Measurements from ENCODE around the gene ITGAV.

The ITGAV gene

DNA sequence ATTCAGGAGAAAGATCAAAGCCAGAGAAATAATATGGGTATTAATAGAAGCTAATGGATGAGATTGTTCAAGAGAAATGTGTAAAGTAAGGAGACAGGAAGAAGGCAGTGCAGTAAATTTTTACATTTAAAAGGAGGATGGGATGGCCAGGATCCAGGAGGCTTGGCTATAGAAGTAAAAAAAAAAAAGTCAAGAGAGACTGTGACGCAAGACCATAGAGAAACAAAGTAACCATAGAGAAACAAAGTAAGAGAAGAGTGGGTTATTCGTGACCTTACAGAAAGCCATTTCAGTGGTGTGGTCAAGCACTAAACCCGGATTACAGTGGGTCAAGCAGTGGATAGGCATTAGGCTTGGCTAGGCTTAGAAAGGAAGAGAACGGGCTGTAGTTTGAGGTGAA, 93.5 kb downstream of the ITGAV start:
- TF ChIP-seq, protein P1, sequence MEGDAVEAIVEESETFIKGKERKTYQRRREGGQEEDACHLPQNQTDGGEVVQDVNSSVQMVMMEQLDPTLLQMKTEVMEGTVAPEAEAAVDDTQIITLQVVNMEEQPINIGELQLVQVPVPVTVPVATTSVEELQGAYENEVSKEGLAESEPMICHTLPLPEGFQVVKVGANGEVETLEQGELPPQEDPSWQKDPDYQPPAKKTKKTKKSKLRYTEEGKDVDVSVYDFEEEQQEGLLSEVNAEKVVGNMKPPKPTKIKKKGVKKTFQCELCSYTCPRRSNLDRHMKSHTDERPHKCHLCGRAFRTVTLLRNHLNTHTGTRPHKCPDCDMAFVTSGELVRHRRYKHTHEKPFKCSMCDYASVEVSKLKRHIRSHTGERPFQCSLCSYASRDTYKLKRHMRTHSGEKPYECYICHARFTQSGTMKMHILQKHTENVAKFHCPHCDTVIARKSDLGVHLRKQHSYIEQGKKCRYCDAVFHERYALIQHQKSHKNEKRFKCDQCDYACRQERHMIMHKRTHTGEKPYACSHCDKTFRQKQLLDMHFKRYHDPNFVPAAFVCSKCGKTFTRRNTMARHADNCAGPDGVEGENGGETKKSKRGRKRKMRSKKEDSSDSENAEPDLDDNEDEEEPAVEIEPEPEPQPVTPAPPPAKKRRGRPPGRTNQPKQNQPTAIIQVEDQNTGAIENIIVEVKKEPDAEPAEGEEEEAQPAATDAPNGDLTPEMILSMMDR (IDR thresholded peaks at IDR 0.05; ENCODE audit: insufficient read depth, low read length, missing control alignments), result no peak
- CTCF ChIA-PET, result no interaction called here

DNA sequence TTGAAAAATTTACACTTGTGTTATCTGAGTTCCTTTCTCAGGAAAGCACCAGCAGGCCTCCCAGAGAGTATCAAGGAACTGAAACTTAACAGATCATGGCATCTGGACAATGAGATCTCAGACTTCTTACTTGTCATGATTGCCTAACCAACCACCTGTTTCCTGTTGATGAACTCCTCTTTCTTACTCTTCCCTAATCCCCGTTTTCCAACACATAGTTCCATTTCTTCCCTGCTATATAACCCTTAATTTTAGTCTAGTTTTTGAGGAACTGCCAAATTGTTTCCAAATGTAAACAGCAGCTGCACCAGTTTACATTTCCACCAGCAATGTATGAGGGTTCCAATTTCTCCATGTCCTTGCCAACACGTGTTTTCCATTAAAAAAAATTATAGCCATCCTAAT, 98.0 kb downstream of the ITGAV start:
- ChIA-PET CTCF (no interaction called here), POLR2A (no interaction called here)
- no peak overlapping the region for H3K4me3 ChIP-seq (ENCODE audit: low read depth, low read length)
- DNase-seq (ENCODE audit: low read depth, low spot score), result no peak
- TF ChIP-seq, protein P1 (IDR thresholded peaks at IDR 0.05; ENCODE audit: insufficient read depth, low read length, missing control alignments), result no peak

More for the DNA sequence above, 93.5 kb downstream of the ITGAV start:
- DNase-seq (ENCODE audit: low read depth, low spot score), result no peak
- H3K4me3 ChIP-seq (ENCODE audit: low read depth, low read length), result no peak overlapping the region
- POLR2A ChIA-PET, result no interaction called here

DNA sequence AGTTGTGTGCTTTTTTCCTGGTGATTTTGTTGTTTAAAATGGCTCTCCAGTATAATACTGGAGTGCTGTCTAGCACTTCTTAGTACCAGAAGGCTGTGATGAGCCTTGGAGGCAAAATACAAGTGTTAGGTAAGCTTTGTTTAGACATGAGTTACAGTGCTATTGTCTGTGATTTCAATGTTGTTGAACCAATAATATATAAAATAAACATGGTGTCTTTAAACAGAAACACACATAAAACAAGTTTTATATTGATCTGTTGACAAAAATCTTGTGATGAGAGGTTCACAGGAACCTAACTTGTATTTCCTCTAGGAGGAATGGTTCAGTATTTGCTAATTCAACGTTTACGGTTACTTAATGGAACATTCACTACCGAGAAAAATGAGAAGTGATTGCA, 99.0 kb downstream of the ITGAV start:
- no peak for DNase-seq (ENCODE audit: low read depth, low spot score)
- ChIA-PET POLR2A (no interaction called here), CTCF (interaction anchor here (0.9 to 1.0 kb wide), 2 partner anchors 9 to 184 kb away, joined by 3 to 5 read pairs; no protein-coding TSS in a partner anchor)

DNA sequence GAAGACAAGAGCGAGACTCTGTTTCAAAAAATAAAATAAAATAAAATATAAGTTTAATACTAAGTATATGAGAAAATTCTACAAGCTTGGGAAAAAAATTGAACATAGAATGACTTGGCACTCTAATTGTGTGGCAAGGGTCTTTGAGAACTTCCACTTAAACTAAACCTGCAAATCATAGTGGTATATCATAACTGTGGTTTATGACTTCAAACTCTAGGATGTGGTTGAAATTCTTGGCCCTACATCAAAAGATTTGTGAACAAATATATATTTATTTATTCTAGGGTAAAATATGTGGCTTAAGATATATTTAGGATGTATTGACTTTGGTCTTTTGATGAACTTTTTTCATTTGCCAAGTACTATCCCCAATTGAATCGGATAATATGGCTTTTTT, 100.9 kb downstream of the ITGAV start:
- no peak overlapping the region for H3K4me3 ChIP-seq (ENCODE audit: low read depth, low read length)
- ChIA-PET POLR2A (no interaction called here), CTCF (no interaction called here)
- no peak for DNase-seq (ENCODE audit: low read depth, low spot score)
- TF ChIP-seq, protein P1 (IDR thresholded peaks at IDR 0.05; ENCODE audit: insufficient read depth, low read length, missing control alignments), result no peak

More for the DNA sequence above, 99.0 kb downstream of the ITGAV start:
- H3K4me3 ChIP-seq (ENCODE audit: low read depth, low read length), result no peak overlapping the region
- TF ChIP-seq, protein P1 (IDR thresholded peaks at IDR 0.05; ENCODE audit: insufficient read depth, low read length, missing control alignments), result no peak

DNA sequence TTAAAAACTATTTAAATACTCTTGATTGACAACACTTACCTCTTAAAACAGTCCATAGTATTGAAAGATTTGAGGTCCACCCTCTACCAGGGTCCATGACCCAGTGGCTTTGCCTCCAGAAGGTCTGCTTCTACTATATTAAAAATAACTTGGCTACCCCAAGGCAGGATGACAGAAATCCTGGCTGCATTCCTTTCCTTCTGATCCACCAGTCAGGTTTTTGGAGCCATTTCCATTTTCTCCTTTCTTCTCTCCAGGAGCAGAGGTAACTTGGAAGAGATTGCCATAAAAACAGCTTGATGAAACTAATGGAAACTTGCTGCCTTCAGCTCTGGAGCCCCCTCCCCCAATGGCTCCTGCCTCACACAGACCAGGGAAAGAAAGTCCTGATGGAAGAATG, 101.4 kb downstream of the ITGAV start:
- no peak for DNase-seq (ENCODE audit: low read depth, low spot score)
- TF ChIP-seq, protein P1 (IDR thresholded peaks at IDR 0.05; ENCODE audit: insufficient read depth, low read length, missing control alignments), result no peak
- ChIA-PET POLR2A (no interaction called here), CTCF (no interaction called here)
- no peak overlapping the region for H3K4me3 ChIP-seq (ENCODE audit: low read depth, low read length)

DNA sequence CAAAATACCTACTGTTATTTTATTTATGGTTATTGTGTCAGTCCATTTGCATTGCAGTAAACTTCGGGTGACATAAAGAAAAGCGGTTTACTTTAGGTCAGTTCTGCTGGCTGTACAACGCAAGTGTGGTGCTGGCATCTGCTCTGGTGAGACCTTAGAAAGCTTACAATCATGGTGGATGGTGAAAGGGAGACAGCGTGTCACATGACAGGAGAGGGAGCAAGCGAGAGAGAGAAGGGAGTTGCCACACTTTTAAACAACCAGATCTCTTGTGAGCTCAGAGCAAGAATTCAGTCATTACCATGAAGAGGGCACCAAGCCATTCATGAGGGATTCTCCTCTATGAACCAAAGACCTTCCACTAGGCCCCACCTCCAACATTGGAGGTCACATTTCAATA, 102.0 kb downstream of the ITGAV start:
- no peak overlapping the region for H3K4me3 ChIP-seq (ENCODE audit: low read depth, low read length)
- DNase-seq (ENCODE audit: low read depth, low spot score), result no peak
- ChIA-PET POLR2A (no interaction called here), CTCF (no interaction called here)
- TF ChIP-seq, protein P1 (IDR thresholded peaks at IDR 0.05; ENCODE audit: insufficient read depth, low read length, missing control alignments), result no peak
